NCI-H748 treated with DMSO at 0.1 percent for 48 hours (cell line): Measurements from ENCODE around the gene PRRX2.
"Not testable (repeated sequence)": the region's sequence is repeated elsewhere in the genome, so short reads cannot be mapped to it uniquely, and the experiment has no call there.

Experiments used
- DNase-seq: peaks from one replicate; lab custom pipeline; 2025; lab: John Stamatoyannopoulos, UW

Gene PRRX2

DNA sequence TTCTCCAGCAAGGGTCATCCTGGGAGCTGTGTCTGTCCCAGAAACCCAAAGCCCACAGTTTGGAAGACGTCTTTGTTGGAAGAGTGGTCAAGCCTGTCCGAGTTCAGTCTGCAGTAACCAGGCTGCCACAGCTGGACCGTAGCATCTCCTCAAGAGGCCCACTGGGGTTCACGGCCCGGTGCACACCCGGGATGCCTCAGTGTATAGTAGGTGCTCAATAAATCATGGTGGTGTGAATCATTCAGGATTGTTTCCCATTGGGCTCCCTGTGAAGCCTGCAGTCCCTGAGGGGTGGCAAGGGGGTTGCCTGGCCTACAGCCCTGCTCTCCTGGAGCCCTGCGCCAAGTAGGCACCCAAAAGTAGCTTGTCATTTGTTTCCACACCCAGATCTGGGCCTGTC lies 10.3 kb upstream of the PRRX2 start:
- no peak for DNase-seq

DNA sequence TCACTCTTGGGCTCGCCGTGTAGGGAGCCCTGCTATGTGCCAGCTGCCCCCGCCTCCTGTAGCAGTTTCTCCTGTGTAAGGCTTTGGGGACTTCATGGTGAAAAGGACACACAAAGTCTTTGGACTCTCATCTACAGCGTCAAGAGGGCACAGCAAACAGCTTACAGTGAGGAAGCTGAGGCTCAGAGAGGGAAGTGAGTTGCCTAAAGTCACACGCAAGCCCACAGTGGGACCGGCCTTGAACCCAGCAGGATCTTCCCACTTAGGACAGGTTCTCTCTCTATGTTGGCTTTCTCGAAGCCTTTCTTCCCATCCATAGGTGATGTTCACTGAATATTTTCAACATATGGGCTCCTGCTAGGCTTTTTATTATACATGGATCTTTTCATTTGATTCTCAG lies 9.8 kb upstream of the PRRX2 start:
- no peak for DNase-seq

- DNase-seq: no peak
Measured at GRCh38 chr9:129656795-129657390, 8.6 kb upstream of the PRRX2 start.

DNA sequence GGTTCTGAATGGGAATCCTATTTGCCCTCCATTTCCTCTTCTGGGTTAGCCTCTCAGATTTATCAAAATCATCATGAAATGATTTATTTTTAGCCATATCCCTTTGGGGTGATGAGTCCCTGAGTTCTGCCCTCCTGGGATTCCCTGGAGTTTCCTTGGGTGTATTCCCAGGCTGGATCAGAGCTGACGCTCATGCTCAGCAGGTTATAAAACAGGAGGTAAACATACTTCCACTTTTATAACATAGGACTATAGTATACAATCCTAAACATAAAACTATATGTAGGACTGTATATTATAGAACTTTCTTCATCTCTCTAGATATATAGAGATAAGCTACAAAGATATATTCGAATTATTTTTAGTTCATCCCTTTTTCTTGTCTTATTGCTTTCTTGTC lies 4.4 kb upstream of the PRRX2 start:
- DNase-seq: no peak

DNA sequence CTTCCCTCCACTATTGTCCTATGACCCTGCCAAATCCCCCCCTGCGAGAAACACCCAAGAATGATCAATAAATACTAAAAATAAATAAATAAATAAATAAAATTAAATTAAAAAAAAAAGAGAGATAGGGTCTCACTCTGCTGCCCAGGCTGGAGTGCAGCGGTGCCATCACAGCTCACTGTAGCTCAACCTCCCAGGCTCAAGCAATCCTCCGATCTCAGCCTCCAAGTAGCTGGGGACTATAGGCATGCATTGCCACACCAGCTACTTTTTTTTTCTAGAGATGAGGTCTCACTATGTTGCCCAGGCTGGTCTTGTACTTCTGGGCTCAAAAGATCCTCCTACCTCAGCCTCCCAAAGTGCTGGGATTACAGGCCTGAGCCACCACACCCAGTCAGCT lies 3.2 kb upstream of the PRRX2 start:
- DNase-seq: not testable (repeated sequence)

GRCh38 chr9:129664746-129665388 lies 580 bp upstream of the PRRX2 start:
- DNase-seq: no peak

GRCh38 chr9:129665814-129666520 lies 520 bp downstream of the PRRX2 start:
- DNase-seq: no peak

DNA sequence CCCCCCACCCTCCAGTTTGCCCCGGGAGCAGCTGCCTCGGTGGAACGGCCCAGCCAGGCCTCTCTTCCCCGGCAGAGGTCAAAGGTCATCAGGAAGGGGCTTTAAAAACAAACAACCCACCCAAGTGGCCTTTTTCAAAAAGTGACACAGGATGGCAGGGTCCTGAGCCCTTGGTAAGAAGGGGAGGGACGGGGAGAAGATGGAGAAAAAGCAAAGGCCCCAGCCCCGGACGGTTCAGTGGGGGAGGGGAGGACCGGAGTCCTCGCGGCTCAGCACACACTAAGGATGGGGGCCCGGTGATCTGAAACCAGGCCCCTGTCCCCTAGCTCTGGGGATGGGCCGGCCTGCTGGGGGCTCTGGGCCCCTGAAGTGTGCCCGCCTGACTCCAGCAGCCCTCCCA lies 1.1 kb downstream of the PRRX2 start:
- DNase-seq: no peak

DNA sequence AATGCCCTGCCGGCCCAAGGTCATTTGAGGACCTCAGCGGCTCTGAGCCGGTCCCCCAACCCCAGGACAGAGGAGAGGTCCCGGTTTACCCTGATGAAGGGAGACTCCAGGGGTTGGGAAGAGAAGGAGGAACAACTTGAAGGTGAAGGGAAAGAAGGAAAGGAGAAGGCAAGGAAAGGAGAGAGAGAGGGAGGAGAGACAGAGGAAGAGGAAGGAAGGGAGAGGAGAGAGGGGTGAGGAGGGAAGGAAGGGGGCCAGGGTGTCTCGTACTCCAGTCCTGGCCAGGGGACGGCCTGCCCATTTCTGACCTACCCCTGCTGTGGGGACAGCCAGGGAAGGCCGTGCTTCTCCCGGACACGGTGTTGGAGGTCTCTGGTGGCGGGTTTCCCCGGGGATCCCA lies 1.9 kb downstream of the PRRX2 start:
- DNase-seq: no peak

- no peak for DNase-seq
Measured at GRCh38 chr9:129667850-129668249, 2.4 kb downstream of the PRRX2 start.

- DNase-seq: no peak
Measured at GRCh38 chr9:129669141-129669718, 3.8 kb downstream of the PRRX2 start.

DNA sequence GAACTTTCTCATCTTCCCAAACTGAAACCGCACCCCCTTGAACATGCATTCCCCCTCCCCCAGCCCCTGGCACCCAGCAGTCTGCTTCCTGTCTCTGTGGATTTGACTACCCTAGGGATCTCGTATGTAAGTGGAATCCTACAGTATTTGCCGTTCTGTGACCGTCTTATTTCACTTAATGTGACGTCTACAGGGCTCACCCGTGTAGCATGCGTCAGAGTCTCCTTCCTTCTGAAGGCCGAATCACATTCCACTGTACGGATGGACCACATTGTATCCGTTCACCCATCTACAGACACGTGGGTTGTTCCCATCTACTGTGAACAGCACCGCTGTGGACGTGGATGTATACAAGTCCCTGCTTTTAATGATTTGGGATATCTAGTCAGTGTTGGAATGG lies 4.5 kb downstream of the PRRX2 start:
- DNase-seq: no peak

GRCh38 chr9:129671065-129671464 lies 5.6 kb downstream of the PRRX2 start:
- DNase-seq: no peak

DNA sequence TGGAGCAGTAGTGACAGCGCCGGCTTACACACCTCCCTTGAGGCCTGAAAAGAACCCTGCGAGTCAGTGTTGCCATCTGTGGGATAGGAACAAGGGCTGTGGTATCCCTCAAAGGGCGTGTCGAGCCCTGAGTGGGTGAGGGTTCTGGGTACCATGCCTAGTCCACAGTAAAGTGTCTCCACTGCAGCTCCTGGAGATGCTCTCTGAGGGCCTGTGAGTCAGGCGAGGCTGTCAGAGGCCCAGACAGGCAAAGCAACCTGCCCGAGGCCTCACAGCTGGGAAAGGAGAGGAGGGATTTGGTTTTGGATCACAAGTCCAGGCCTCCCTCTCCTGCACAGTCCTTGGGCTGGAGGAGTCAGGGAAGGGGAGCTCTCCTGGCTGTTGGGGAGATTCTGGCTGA lies 6.1 kb downstream of the PRRX2 start:
- DNase-seq: no peak

- DNase-seq: no peak
Measured at GRCh38 chr9:129672702-129673101, 7.3 kb downstream of the PRRX2 start.

- no peak for DNase-seq
Measured at GRCh38 chr9:129673602-129674001, 8.2 kb downstream of the PRRX2 start.

GRCh38 chr9:129674229-129674628 lies 8.8 kb downstream of the PRRX2 start:
- DNase-seq: no peak

- no peak for DNase-seq
Measured at GRCh38 chr9:129675620-129676019, 10.2 kb downstream of the PRRX2 start.

DNA sequence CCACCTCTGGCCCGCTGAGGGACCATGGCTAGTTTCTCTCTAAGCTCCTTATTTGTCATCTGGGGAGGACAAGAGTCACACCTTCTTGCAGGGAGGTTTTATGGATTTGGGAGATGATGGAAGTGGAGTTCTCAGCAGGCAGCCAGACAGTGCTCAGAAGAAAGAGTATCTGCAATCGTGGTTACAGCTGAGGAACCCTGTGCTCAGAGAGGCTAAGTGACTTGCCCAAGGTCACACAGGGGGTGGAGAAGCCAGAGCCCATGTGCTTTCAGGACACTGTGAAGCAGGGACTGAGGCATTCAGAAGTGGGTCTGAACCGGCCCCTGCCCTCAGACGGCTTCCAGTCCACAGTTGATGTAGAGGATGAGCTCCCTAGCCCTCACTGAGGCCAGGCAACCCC lies 10.8 kb downstream of the PRRX2 start:
- DNase-seq: no peak

GRCh38 chr9:129676975-129677374 lies 11.5 kb downstream of the PRRX2 start:
- DNase-seq: no peak

DNA sequence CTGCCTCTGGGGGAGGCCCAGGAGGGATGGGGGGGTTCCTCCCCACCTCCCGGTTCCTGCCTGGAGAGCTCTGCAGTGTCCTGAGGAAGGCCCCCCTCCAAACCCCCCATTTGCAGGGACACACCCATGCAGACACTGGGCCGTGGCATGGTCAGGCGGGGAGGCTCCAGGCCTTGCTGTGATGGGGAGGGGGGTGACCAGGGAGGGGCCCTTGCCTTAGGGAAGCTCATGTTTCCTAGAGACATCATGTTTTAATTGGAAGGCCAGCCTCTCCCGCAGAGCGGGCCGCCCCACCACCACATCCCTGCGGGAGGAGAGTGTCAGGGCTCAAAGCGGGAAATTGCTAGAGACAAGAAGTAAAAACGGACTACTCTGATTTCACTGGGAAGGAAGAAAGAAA lies 12.0 kb downstream of the PRRX2 start:
- no peak for DNase-seq

GRCh38 chr9:129678844-129679243 lies 13.4 kb downstream of the PRRX2 start:
- DNase-seq: no peak

DNA sequence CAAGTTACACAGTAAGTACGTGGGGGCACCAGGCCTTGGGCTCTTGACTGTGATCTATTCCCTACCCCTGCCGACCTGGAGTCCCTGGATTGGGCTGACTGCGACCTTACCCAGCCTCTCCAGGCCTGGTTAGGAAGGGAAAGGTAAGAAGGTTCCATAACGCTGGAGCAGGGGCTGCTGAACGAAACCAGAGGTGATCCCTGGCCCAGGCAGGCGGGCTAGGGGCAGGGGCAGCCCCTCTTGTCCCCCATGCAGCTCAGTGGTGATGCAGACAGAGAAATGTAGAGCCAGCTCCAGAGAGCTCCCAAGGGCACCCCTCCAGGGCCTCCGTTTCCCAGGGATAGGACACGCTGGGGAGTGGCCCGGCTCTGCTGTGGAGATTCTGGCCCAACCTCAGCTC lies 14.1 kb downstream of the PRRX2 start:
- DNase-seq: no peak
